SK-N-SH treated with all-trans-retinoic acid at 6 μM for 48 hours (cell line): ENCODE measurements around the gene TLX2.
"Not testable (repeated sequence)": the region's sequence is repeated elsewhere in the genome, so short reads cannot be mapped to it uniquely, and the experiment has no call there.

Source experiments
- ATAC-seq: fragments of 200-7000 bp; cut with Tn5 transposase; 3 replicates; pipeline ENCODE4 v1.9.1; 2020; ENCODE audit warnings: mild to moderate bottlenecking, moderate library complexity
- BACH2 ChIP-seq: fragments of 250-450 bp; sonication (Bioruptor Pico); IDR thresholded peaks from 2 replicates; pipeline ENCODE4 v1.9.0; 2021; ENCODE audit warnings: mild to moderate bottlenecking, borderline replicate concordance
- CSDC2 ChIP-seq: fragments of 250-450 bp; sonication (Bioruptor Pico); IDR thresholded peaks from 2 replicates; pipeline ENCODE4 v1.5.0; 2020; ENCODE audit warnings: mild to moderate bottlenecking, moderate library complexity
- ESRRG ChIP-seq: fragments of 250-450 bp; sonication (Bioruptor Pico); IDR thresholded peaks from 2 replicates; pipeline ENCODE4 v1.6.1; 2021; ENCODE audit warnings: mild to moderate bottlenecking
- GLIS3 ChIP-seq: fragments of 250-450 bp; sonication (Bioruptor Pico); IDR thresholded peaks from 2 replicates; pipeline ENCODE4 v1.5.0; 2020; ENCODE audit warnings: mild to moderate bottlenecking, moderate library complexity
- ISL1 ChIP-seq: fragments of 250-450 bp; sonication (Bioruptor Pico); IDR thresholded peaks from 2 replicates; pipeline ENCODE4 v2.1.2; 2022; ENCODE audit warnings: mild to moderate bottlenecking, moderate library complexity
- PPARA ChIP-seq: fragments of 250-450 bp; sonication (Bioruptor Pico); IDR thresholded peaks from 2 replicates; pipeline ENCODE4 v1.5.0; 2020; ENCODE audit warnings: mild to moderate bottlenecking, borderline replicate concordance
- RARB ChIP-seq: fragments of 250-450 bp; sonication (Bioruptor Pico); IDR thresholded peaks from 2 replicates; pipeline ENCODE4 v1.8.0; 2021; ENCODE audit warnings: mild to moderate bottlenecking, moderate library complexity
- TCF4 ChIP-seq: fragments of 250-450 bp; sonication (Bioruptor Pico); IDR thresholded peaks from 2 replicates; pipeline ENCODE4 v1.8.0; 2021; ENCODE audit warnings: mild to moderate bottlenecking, moderate library complexity, borderline replicate concordance
- TOX ChIP-seq: fragments of 250-450 bp; sonication (Bioruptor Pico); IDR thresholded peaks from 2 replicates; pipeline ENCODE4 v1.8.0; 2021; ENCODE audit warnings: mild to moderate bottlenecking, moderate library complexity, borderline replicate concordance
- ZC3H10 ChIP-seq: fragments of 250-450 bp; sonication (Bioruptor Pico); IDR thresholded peaks from 2 replicates; pipeline ENCODE4 v1.5.1; 2021; ENCODE audit warnings: mild to moderate bottlenecking, moderate library complexity
- ZFP3 ChIP-seq: fragments of 250-450 bp; sonication (Bioruptor Pico); IDR thresholded peaks from 2 replicates; pipeline ENCODE4 v1.5.0; 2020; ENCODE audit warnings: mild to moderate bottlenecking, moderate library complexity
- ZFP30 ChIP-seq: fragments of 450-650 bp; formaldehyde crosslinking; IDR thresholded peaks from 2 replicates; pipeline ENCODE4 v1.5.0; 2022; ENCODE audit warnings: mild to moderate bottlenecking, moderate library complexity
- ZNF565 ChIP-seq: fragments of 450-650 bp; formaldehyde crosslinking; conservative IDR thresholded peaks from 2 replicates; pipeline ENCODE4 v1.5.0; 2020; ENCODE audit warnings: low read depth, mild to moderate bottlenecking, moderate library complexity
- ZNF70 ChIP-seq: fragments of 450-650 bp; formaldehyde crosslinking; IDR thresholded peaks from 2 replicates; pipeline ENCODE4 v1.5.0; 2020; ENCODE audit warnings: mild to moderate bottlenecking, moderate library complexity
- ZNF8 ChIP-seq: fragments of 450-650 bp; formaldehyde crosslinking; IDR thresholded peaks from 2 replicates; pipeline ENCODE4 v1.5.0; 2020; ENCODE audit warnings: mild to moderate bottlenecking, moderate library complexity
- TF ChIP-seq, protein P1 (sequence below): fragments of 250-450 bp; sonication (Bioruptor Pico); IDR thresholded peaks from 2 replicates; pipeline ENCODE4 v1.5.1; 2021; ENCODE audit warnings: mild to moderate bottlenecking, moderate library complexity
- TF ChIP-seq, protein P2 (sequence below): fragments of 250-450 bp; sonication (Bioruptor Pico); IDR thresholded peaks from 2 replicates; pipeline ENCODE4 v1.8.0; 2021; ENCODE audit warnings: low read depth, mild to moderate bottlenecking, moderate library complexity, borderline replicate concordance
- TF ChIP-seq, protein P3 (sequence below): fragments of 250-450 bp; sonication (Bioruptor Pico); IDR thresholded peaks from 2 replicates; pipeline ENCODE4 v1.8.0; 2020; ENCODE audit warnings: mild to moderate bottlenecking, moderate library complexity, borderline replicate concordance
- TF ChIP-seq, protein P4 (sequence below): fragments of 250-450 bp; sonication (Bioruptor Pico); IDR thresholded peaks from 2 replicates; pipeline ENCODE4 v1.5.1; 2020; ENCODE audit warnings: low read depth, mild to moderate bottlenecking, moderate library complexity
- TF ChIP-seq, protein P5 (sequence below): fragments of 250-450 bp; sonication (Bioruptor Pico); IDR thresholded peaks from 2 replicates; pipeline ENCODE4 v1.5.0; 2020; ENCODE audit warnings: mild to moderate bottlenecking, moderate library complexity

TLX2 gene

DNA sequence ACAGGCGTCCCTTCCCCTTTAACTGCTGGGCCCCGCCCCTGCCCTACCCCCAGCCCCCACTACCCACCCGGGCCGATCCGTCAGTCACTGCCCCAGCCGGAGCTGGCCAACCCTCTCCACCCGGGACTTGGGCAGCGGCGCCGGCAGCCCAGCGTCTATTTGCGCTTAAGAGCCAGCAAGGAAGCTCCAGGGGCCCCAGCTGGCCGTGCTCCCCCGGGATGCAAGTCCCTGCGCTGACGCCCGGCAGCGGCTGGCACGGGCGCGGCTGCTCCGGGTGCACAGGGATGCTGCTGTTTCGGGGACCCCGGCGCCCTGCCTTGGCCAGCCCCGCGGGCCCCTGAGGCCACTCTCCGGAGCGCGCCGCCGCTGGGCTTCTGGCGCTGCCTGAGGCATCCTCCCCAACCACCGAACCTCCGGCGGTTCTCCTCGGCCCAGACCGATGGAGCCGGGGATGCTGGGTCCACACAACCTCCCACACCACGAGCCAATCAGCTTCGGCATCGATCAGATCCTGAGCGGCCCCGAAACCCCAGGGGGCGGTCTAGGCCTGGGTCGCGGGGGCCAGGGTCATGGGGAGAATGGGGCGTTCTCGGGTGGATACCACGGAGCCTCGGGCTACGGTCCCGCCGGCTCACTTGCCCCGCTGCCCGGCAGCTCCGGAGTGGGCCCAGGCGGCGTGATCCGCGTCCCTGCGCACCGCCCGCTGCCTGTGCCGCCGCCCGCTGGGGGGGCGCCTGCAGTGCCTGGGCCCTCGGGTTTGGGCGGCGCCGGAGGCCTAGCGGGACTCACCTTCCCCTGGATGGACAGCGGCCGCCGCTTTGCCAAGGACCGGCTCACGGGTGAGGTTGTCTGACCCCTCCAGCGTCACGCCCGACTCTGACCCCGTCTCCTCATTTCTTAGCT is at the start of gene TLX2:
Gene TLX2, plus strand, starts transcription at position 83 of the 903 bp plus-strand sequence. Its CDS starts 357 bp downstream, at position 440.
- TF ChIP-seq ZC3H10, result no peak
- TF ChIP-seq, protein P1, sequence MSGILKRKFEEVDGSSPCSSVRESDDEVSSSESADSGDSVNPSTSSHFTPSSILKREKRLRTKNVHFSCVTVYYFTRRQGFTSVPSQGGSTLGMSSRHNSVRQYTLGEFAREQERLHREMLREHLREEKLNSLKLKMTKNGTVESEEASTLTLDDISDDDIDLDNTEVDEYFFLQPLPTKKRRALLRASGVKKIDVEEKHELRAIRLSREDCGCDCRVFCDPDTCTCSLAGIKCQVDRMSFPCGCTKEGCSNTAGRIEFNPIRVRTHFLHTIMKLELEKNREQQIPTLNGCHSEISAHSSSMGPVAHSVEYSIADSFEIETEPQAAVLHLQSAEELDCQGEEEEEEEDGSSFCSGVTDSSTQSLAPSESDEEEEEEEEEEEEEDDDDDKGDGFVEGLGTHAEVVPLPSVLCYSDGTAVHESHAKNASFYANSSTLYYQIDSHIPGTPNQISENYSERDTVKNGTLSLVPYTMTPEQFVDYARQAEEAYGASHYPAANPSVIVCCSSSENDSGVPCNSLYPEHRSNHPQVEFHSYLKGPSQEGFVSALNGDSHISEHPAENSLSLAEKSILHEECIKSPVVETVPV (CRISPR knock-in tag), result no peak
- TF ChIP-seq, protein P2, sequence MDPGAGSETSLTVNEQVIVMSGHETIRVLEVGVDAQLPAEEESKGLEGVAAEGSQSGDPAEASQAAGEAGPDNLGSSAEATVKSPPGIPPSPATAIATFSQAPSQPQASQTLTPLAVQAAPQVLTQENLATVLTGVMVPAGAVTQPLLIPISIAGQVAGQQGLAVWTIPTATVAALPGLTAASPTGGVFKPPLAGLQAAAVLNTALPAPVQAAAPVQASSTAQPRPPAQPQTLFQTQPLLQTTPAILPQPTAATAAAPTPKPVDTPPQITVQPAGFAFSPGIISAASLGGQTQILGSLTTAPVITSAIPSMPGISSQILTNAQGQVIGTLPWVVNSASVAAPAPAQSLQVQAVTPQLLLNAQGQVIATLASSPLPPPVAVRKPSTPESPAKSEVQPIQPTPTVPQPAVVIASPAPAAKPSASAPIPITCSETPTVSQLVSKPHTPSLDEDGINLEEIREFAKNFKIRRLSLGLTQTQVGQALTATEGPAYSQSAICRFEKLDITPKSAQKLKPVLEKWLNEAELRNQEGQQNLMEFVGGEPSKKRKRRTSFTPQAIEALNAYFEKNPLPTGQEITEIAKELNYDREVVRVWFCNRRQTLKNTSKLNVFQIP, result no peak
- no peak for TF ChIP-seq ZFP30 (CRISPR knock-in tag)
- ATAC-seq, result peak; percentile 79

DNA sequence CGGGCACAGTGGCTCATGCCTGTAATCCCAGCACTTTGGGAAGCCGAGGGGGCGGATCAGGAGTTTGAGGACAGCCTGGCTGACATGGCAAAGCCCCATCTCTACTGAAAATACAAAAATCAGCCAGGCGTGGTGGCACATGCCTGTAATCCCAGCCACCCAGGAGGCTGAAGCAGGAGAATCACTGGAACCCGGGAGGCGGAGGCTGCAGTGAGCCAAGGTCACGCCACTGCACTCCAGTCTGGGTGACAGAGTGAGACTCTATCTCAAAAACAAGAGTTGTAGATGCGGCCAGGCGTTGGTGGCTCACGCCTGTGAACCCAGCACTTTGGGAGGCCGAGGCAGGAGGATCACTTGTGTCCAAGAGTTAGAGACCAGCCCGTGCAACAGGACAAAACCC is 43.5 kb upstream of the TLX2 start:
- not testable (repeated sequence) for ATAC-seq

DNA sequence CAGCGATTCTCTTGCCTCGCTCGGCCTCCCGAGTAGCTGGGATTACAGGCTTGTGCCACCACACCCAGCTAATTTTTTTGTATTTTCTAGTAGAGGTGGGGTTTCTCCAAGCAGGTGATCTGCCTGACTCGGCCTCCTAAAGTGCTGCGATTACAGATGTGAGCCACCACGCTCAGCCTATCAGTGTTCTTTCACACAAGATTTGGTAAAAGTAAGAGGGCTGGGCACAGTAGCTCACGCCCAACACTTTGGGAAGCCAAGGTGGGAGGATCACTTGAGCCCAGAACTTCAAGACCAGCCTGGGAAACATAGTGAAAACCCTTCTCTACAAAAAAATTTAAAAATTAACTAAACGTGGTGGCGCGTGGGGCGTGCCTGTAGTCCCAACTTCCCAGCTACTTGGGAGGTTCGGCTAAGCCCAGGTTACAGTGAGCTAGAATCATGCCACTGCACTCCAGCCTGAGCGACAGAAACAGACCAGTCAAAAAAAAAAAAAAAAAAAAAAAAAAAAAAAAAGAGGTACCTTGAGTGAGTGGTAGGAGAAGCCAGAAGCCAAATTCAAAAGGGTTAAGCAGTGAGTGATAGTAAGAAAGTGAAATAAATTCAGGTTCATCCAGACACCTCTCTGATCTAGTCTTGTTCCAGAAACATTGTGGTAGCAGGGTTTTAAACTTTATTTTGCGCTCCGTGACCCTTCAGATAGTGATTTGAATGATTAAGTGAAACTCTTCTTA is 42.8 kb upstream of the TLX2 start:
- peak; percentile 3; the same call in 2 of the 3 replicates for ATAC-seq
- TF ChIP-seq ZFP3 (CRISPR knock-in tag) (no peak), CSDC2 (CRISPR knock-in tag) (no peak), TOX (CRISPR knock-in tag) (no peak), ZC3H10 (no peak), ZFP30 (CRISPR knock-in tag) (no peak), TCF4 (CRISPR knock-in tag) (no peak), ZNF70 (CRISPR knock-in tag) (no peak), ZNF8 (CRISPR knock-in tag) (no peak), ISL1 (CRISPR knock-in tag) (no peak), ZNF565 (CRISPR knock-in tag) (no peak), GLIS3 (no peak), PPARA (no peak), BACH2 (CRISPR knock-in tag) (no peak), RARB (no peak), ESRRG (CRISPR knock-in tag) (no peak)
- TF ChIP-seq, protein P3, sequence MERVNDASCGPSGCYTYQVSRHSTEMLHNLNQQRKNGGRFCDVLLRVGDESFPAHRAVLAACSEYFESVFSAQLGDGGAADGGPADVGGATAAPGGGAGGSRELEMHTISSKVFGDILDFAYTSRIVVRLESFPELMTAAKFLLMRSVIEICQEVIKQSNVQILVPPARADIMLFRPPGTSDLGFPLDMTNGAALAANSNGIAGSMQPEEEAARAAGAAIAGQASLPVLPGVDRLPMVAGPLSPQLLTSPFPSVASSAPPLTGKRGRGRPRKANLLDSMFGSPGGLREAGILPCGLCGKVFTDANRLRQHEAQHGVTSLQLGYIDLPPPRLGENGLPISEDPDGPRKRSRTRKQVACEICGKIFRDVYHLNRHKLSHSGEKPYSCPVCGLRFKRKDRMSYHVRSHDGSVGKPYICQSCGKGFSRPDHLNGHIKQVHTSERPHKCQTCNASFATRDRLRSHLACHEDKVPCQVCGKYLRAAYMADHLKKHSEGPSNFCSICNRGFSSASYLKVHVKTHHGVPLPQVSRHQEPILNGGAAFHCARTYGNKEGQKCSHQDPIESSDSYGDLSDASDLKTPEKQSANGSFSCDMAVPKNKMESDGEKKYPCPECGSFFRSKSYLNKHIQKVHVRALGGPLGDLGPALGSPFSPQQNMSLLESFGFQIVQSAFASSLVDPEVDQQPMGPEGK, result no peak
- TF ChIP-seq, protein P4, sequence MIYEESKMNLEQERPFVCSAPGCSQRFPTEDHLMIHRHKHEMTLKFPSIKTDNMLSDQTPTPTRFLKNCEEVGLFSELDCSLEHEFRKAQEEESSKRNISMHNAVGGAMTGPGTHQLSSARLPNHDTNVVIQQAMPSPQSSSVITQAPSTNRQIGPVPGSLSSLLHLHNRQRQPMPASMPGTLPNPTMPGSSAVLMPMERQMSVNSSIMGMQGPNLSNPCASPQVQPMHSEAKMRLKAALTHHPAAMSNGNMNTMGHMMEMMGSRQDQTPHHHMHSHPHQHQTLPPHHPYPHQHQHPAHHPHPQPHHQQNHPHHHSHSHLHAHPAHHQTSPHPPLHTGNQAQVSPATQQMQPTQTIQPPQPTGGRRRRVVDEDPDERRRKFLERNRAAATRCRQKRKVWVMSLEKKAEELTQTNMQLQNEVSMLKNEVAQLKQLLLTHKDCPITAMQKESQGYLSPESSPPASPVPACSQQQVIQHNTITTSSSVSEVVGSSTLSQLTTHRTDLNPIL (CRISPR knock-in tag), result no peak
- TF ChIP-seq, protein P1 (CRISPR knock-in tag), result no peak
- TF ChIP-seq, protein P5, sequence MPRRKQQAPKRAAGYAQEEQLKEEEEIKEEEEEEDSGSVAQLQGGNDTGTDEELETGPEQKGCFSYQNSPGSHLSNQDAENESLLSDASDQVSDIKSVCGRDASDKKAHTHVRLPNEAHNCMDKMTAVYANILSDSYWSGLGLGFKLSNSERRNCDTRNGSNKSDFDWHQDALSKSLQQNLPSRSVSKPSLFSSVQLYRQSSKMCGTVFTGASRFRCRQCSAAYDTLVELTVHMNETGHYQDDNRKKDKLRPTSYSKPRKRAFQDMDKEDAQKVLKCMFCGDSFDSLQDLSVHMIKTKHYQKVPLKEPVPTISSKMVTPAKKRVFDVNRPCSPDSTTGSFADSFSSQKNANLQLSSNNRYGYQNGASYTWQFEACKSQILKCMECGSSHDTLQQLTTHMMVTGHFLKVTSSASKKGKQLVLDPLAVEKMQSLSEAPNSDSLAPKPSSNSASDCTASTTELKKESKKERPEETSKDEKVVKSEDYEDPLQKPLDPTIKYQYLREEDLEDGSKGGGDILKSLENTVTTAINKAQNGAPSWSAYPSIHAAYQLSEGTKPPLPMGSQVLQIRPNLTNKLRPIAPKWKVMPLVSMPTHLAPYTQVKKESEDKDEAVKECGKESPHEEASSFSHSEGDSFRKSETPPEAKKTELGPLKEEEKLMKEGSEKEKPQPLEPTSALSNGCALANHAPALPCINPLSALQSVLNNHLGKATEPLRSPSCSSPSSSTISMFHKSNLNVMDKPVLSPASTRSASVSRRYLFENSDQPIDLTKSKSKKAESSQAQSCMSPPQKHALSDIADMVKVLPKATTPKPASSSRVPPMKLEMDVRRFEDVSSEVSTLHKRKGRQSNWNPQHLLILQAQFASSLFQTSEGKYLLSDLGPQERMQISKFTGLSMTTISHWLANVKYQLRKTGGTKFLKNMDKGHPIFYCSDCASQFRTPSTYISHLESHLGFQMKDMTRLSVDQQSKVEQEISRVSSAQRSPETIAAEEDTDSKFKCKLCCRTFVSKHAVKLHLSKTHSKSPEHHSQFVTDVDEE (CRISPR knock-in tag), result no peak
